ENCODE results near the gene ADAMTS16.

ADAMTS16 gene

DNA sequence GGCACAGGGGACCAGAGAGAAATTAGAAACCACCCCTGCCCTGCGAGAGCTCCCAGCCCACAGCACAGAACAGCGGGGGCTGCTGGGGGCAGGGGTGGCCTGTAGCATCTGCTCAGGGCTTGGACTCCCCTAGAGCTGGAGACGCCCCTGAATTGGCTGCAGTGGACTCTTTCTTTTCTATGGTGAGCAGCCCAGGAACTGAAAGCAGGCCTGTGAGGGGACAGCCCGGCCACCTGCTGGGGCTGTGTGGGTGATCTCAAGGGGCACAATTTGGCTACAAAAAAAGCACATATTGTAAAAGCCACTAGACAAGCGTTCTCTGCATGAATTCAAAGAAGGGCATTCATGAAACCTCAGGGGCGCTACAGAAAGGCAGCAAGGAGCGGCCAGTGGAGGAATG lies 224.8 kb downstream of the ADAMTS16 start:
- no peak for ATAC-seq

DNA sequence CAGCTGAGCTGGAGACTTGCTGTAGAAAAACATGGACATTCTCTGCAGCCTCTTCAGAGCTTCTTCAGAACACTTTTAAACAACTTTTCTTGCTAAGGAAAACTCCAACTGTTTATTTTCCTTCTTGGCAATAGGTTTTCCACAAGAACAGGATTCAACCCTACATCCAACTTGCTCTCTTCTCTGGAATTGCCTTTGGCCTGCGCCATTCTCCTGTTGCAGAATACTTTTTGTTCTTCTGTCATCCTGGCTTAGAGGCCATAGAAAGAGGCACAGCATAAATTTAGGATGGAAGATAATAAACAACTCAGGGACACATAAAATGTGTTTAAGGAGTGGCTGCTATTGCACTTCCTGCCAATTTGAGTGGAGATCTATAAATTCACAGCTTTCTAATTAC lies 227.6 kb downstream of the ADAMTS16 start:
- no peak for TF ChIP-seq SNAI2 (CRISPR knock-in tag; IDR thresholded peaks at IDR 0.05)
- TF ChIP-seq ZFP3 (CRISPR knock-in tag; IDR thresholded peaks at IDR 0.05), result no peak
- TF ChIP-seq ZNF565 (CRISPR knock-in tag; conservative IDR thresholded peaks at IDR 0.05; ENCODE audit: low read depth), result no peak
- no peak for TF ChIP-seq TCF4 (CRISPR knock-in tag; IDR thresholded peaks at IDR 0.05; ENCODE audit: borderline replicate concordance)
- TF ChIP-seq ZC3H10 (CRISPR knock-in tag; IDR thresholded peaks at IDR 0.05), result no peak
- TF ChIP-seq, protein P1, sequence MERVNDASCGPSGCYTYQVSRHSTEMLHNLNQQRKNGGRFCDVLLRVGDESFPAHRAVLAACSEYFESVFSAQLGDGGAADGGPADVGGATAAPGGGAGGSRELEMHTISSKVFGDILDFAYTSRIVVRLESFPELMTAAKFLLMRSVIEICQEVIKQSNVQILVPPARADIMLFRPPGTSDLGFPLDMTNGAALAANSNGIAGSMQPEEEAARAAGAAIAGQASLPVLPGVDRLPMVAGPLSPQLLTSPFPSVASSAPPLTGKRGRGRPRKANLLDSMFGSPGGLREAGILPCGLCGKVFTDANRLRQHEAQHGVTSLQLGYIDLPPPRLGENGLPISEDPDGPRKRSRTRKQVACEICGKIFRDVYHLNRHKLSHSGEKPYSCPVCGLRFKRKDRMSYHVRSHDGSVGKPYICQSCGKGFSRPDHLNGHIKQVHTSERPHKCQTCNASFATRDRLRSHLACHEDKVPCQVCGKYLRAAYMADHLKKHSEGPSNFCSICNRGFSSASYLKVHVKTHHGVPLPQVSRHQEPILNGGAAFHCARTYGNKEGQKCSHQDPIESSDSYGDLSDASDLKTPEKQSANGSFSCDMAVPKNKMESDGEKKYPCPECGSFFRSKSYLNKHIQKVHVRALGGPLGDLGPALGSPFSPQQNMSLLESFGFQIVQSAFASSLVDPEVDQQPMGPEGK (CRISPR knock-in tag; IDR thresholded peaks at IDR 0.05; ENCODE audit: borderline replicate concordance), result no peak
- TF ChIP-seq, protein P2, sequence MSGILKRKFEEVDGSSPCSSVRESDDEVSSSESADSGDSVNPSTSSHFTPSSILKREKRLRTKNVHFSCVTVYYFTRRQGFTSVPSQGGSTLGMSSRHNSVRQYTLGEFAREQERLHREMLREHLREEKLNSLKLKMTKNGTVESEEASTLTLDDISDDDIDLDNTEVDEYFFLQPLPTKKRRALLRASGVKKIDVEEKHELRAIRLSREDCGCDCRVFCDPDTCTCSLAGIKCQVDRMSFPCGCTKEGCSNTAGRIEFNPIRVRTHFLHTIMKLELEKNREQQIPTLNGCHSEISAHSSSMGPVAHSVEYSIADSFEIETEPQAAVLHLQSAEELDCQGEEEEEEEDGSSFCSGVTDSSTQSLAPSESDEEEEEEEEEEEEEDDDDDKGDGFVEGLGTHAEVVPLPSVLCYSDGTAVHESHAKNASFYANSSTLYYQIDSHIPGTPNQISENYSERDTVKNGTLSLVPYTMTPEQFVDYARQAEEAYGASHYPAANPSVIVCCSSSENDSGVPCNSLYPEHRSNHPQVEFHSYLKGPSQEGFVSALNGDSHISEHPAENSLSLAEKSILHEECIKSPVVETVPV (CRISPR knock-in tag; IDR thresholded peaks at IDR 0.05), result no peak
- no peak for TF ChIP-seq ISL1 (CRISPR knock-in tag; IDR thresholded peaks at IDR 0.05)
- TF ChIP-seq TOX (CRISPR knock-in tag; IDR thresholded peaks at IDR 0.05; ENCODE audit: borderline replicate concordance), result no peak
- no peak for TF ChIP-seq PPARA (CRISPR knock-in tag; IDR thresholded peaks at IDR 0.05; ENCODE audit: borderline replicate concordance)
- TF ChIP-seq ZNF8 (CRISPR knock-in tag; IDR thresholded peaks at IDR 0.05), result no peak

More for the DNA sequence above, 224.8 kb downstream of the ADAMTS16 start:
- TF ChIP-seq ZNF8 (CRISPR knock-in tag; IDR thresholded peaks at IDR 0.05), result no peak
- TF ChIP-seq ARNTL (CRISPR knock-in tag; IDR thresholded peaks at IDR 0.05; ENCODE audit: borderline replicate concordance, low read depth), result no peak
- TF ChIP-seq OSR1 (CRISPR knock-in tag; IDR thresholded peaks at IDR 0.05), result no peak
- no peak for TF ChIP-seq TCF4 (CRISPR knock-in tag; IDR thresholded peaks at IDR 0.05; ENCODE audit: borderline replicate concordance)
- TF ChIP-seq, protein P2 (CRISPR knock-in tag; IDR thresholded peaks at IDR 0.05), result no peak
- TF ChIP-seq GLIS3 (CRISPR knock-in tag; IDR thresholded peaks at IDR 0.05), result no peak
- no peak for TF ChIP-seq ZNF565 (CRISPR knock-in tag; conservative IDR thresholded peaks at IDR 0.05; ENCODE audit: low read depth)
- TF ChIP-seq, protein P3, sequence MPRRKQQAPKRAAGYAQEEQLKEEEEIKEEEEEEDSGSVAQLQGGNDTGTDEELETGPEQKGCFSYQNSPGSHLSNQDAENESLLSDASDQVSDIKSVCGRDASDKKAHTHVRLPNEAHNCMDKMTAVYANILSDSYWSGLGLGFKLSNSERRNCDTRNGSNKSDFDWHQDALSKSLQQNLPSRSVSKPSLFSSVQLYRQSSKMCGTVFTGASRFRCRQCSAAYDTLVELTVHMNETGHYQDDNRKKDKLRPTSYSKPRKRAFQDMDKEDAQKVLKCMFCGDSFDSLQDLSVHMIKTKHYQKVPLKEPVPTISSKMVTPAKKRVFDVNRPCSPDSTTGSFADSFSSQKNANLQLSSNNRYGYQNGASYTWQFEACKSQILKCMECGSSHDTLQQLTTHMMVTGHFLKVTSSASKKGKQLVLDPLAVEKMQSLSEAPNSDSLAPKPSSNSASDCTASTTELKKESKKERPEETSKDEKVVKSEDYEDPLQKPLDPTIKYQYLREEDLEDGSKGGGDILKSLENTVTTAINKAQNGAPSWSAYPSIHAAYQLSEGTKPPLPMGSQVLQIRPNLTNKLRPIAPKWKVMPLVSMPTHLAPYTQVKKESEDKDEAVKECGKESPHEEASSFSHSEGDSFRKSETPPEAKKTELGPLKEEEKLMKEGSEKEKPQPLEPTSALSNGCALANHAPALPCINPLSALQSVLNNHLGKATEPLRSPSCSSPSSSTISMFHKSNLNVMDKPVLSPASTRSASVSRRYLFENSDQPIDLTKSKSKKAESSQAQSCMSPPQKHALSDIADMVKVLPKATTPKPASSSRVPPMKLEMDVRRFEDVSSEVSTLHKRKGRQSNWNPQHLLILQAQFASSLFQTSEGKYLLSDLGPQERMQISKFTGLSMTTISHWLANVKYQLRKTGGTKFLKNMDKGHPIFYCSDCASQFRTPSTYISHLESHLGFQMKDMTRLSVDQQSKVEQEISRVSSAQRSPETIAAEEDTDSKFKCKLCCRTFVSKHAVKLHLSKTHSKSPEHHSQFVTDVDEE (CRISPR knock-in tag; IDR thresholded peaks at IDR 0.05), result no peak
- no peak for TF ChIP-seq SNAI2 (CRISPR knock-in tag; IDR thresholded peaks at IDR 0.05)
- no peak for TF ChIP-seq RARB (CRISPR knock-in tag; IDR thresholded peaks at IDR 0.05)
- no peak for TF ChIP-seq ZNF70 (CRISPR knock-in tag; IDR thresholded peaks at IDR 0.05)
- no peak for TF ChIP-seq CSDC2 (CRISPR knock-in tag; IDR thresholded peaks at IDR 0.05)
- TF ChIP-seq, protein P1 (CRISPR knock-in tag; IDR thresholded peaks at IDR 0.05; ENCODE audit: borderline replicate concordance), result no peak
- TF ChIP-seq TOX (CRISPR knock-in tag; IDR thresholded peaks at IDR 0.05; ENCODE audit: borderline replicate concordance), result no peak
- no peak for TF ChIP-seq ZFP30 (CRISPR knock-in tag; IDR thresholded peaks at IDR 0.05)
- TF ChIP-seq, protein P4, sequence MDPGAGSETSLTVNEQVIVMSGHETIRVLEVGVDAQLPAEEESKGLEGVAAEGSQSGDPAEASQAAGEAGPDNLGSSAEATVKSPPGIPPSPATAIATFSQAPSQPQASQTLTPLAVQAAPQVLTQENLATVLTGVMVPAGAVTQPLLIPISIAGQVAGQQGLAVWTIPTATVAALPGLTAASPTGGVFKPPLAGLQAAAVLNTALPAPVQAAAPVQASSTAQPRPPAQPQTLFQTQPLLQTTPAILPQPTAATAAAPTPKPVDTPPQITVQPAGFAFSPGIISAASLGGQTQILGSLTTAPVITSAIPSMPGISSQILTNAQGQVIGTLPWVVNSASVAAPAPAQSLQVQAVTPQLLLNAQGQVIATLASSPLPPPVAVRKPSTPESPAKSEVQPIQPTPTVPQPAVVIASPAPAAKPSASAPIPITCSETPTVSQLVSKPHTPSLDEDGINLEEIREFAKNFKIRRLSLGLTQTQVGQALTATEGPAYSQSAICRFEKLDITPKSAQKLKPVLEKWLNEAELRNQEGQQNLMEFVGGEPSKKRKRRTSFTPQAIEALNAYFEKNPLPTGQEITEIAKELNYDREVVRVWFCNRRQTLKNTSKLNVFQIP (CRISPR knock-in tag; IDR thresholded peaks at IDR 0.05; ENCODE audit: borderline replicate concordance, low read depth), result no peak
- TF ChIP-seq ESRRG (CRISPR knock-in tag; IDR thresholded peaks at IDR 0.05), result no peak
- no peak for TF ChIP-seq ISL1 (CRISPR knock-in tag; IDR thresholded peaks at IDR 0.05)
- TF ChIP-seq BACH2 (CRISPR knock-in tag; IDR thresholded peaks at IDR 0.05; ENCODE audit: borderline replicate concordance), result no peak
- no peak for TF ChIP-seq ZFP3 (CRISPR knock-in tag; IDR thresholded peaks at IDR 0.05)

More for the DNA sequence above, 227.6 kb downstream of the ADAMTS16 start:
- ATAC-seq, result no peak

Data from SK-N-SH treated with all-trans-retinoic acid at 6 μM for 48 hours (cell line).